ENCODE data around the gene SLC5A10.
"Not testable (repeated sequence)": the region's sequence is repeated elsewhere in the genome, so short reads cannot be mapped to it uniquely, and the experiment has no call there.

SLC5A10 gene

GRCh38 chr17:19021011-19021621 lies 69.2 kb downstream of the SLC5A10 start:
- DNase-seq = not testable (repeated sequence)

- DNase-seq = no peak
Observed at GRCh38 chr17:19021622-19022083, 69.7 kb downstream of the SLC5A10 start.

GRCh38 chr17:19022128-19022527 lies 70.2 kb downstream of the SLC5A10 start:
- no peak for DNase-seq

GRCh38 chr17:19022747-19023146 lies 70.8 kb downstream of the SLC5A10 start:
- no peak for DNase-seq

GRCh38 chr17:19023209-19023999 lies 71.4 kb downstream of the SLC5A10 start:
- DNase-seq = no peak

GRCh38 chr17:19024101-19025078 lies 72.4 kb downstream of the SLC5A10 start:
- DNase-seq = no peak

GRCh38 chr17:19028671-19029070 lies 76.7 kb downstream of the SLC5A10 start:
- not testable (repeated sequence) for DNase-seq

GRCh38 chr17:19029740-19030139 lies 77.8 kb downstream of the SLC5A10 start:
- DNase-seq = not testable (repeated sequence)

- not testable (repeated sequence) for DNase-seq
Observed at GRCh38 chr17:19030771-19031449, 78.9 kb downstream of the SLC5A10 start.

GRCh38 chr17:19031729-19032128 lies 79.8 kb downstream of the SLC5A10 start:
- not testable (repeated sequence) for DNase-seq

- not testable (repeated sequence) for DNase-seq
Observed at GRCh38 chr17:19032377-19032988, 80.5 kb downstream of the SLC5A10 start.

- DNase-seq = not testable (repeated sequence)
Observed at GRCh38 chr17:19036186-19036585, 84.2 kb downstream of the SLC5A10 start.

- DNase-seq = not testable (repeated sequence)
Observed at GRCh38 chr17:19037547-19037946, 85.6 kb downstream of the SLC5A10 start.

GRCh38 chr17:19038007-19038406 lies 86.0 kb downstream of the SLC5A10 start:
- not testable (repeated sequence) for DNase-seq

GRCh38 chr17:19038730-19039129 lies 86.8 kb downstream of the SLC5A10 start:
- DNase-seq = not testable (repeated sequence)

- not testable (repeated sequence) for DNase-seq
Observed at GRCh38 chr17:19040350-19040749, 88.4 kb downstream of the SLC5A10 start.

- DNase-seq = not testable (repeated sequence)
Observed at GRCh38 chr17:19041871-19042270, 89.9 kb downstream of the SLC5A10 start.

GRCh38 chr17:19042369-19042768 lies 90.4 kb downstream of the SLC5A10 start:
- DNase-seq = not testable (repeated sequence)

- DNase-seq = not testable (repeated sequence)
Observed at GRCh38 chr17:19043032-19043431, 91.1 kb downstream of the SLC5A10 start.

GRCh38 chr17:19044643-19045042 lies 92.7 kb downstream of the SLC5A10 start:
- DNase-seq = not testable (repeated sequence)

GRCh38 chr17:19046782-19047375 lies 94.9 kb downstream of the SLC5A10 start, which contains the start of gene GRAP:
Gene GRAP (minus strand): TSS chr17:19046957. CDS start chr17:19046926, 31 bp downstream.
- not testable (repeated sequence) for DNase-seq
